H9 (cell line): Measurements from ENCODE around the gene MAN2C1. TPM values are rescaled to one million over a fixed set of nuclear protein-coding genes. Genes with fewer than 3 reads are reported as not detected.

Experiments used
- DNase-seq: peaks from one replicate; pipeline ENCODE4 v3.0.0-alpha.2; 2017
- H2AFZ ChIP-seq: one replicate; pipeline ENCODE4 v1.6.1; 2013; ENCODE audit warnings: mild to moderate bottlenecking, low read length, control low read depth, moderate library complexity
- H2AK5ac ChIP-seq: 2 replicates; pipeline ENCODE4 v1.6.1; 2013; ENCODE audit warnings: low read length, control low read depth, mixed read lengths; ENCODE audit not compliant: insufficient read length
- H2BK120ac ChIP-seq: one replicate; pipeline ENCODE4 v1.6.1; 2013; ENCODE audit warnings: low read depth, mild to moderate bottlenecking, low read length, control low read depth, inconsistent platforms; ENCODE audit not compliant: poor library complexity, severe bottlenecking
- H2BK12ac ChIP-seq: 2 replicates; pipeline ENCODE4 v1.6.1; 2013; ENCODE audit warnings: low read length, control low read depth, mixed read lengths, low read depth; ENCODE audit not compliant: insufficient read length
- H2BK15ac ChIP-seq: 2 replicates; pipeline ENCODE4 v1.6.1; 2013; ENCODE audit warnings: low read depth, low read length, control low read depth
- H2BK20ac ChIP-seq: one replicate; pipeline ENCODE4 v1.6.1; 2013; ENCODE audit warnings: low read depth, mild to moderate bottlenecking, low read length, control low read depth, inconsistent platforms; ENCODE audit not compliant: poor library complexity, severe bottlenecking
- H2BK5ac ChIP-seq: 2 replicates; pipeline ENCODE4 v1.6.1; 2013; ENCODE audit warnings: low read length, control low read depth, mixed read lengths; ENCODE audit not compliant: insufficient read length
- H3K14ac ChIP-seq: 2 replicates; pipeline ENCODE4 v1.6.1; 2013; ENCODE audit warnings: low read length, control low read depth; ENCODE audit not compliant: insufficient read depth
- H3K18ac ChIP-seq: 2 replicates; pipeline ENCODE4 v1.6.1; 2013; ENCODE audit warnings: low read depth, mild to moderate bottlenecking, mixed read lengths, low read length, control low read depth; ENCODE audit not compliant: insufficient read length
- H3K23ac ChIP-seq: 2 replicates; pipeline ENCODE4 v1.6.1; 2013; ENCODE audit warnings: low read length, control low read depth, mixed read lengths, low read depth; ENCODE audit not compliant: insufficient read length
- H3K23me2 ChIP-seq: 2 replicates; pipeline ENCODE4 v1.6.1; 2013; ENCODE audit warnings: low read depth, mild to moderate bottlenecking, mixed read lengths, low read length, control low read depth; ENCODE audit not compliant: insufficient read length, poor library complexity, severe bottlenecking
- H3K27ac ChIP-seq: 2 replicates; pipeline ENCODE4 v1.5.1; 2013; ENCODE audit warnings: low read length, control low read depth, mixed read lengths, low read depth; ENCODE audit not compliant: insufficient read length
- H3K27me3 ChIP-seq: 2 replicates; pipeline ENCODE4 v1.6.1; 2013; ENCODE audit warnings: low read length, control low read depth, inconsistent platforms; ENCODE audit not compliant: insufficient read depth
- H3K4ac ChIP-seq: 2 replicates; pipeline ENCODE4 v1.6.1; 2013; ENCODE audit warnings: low read depth, mild to moderate bottlenecking, control low read depth, inconsistent platforms, low read length, moderate library complexity
- H3K4me1 ChIP-seq: 2 replicates; pipeline ENCODE4 v1.6.1; 2013; ENCODE audit warnings: low read length, control low read depth, inconsistent platforms; ENCODE audit not compliant: insufficient read depth
- H3K4me2 ChIP-seq: 2 replicates; pipeline ENCODE4 v1.6.1; 2013; ENCODE audit warnings: low read length, control low read depth, mixed read lengths; ENCODE audit not compliant: insufficient read length, insufficient read depth
- H3K56ac ChIP-seq: 2 replicates; pipeline ENCODE4 v1.6.1; 2013; ENCODE audit warnings: low read depth, mild to moderate bottlenecking, mixed read lengths, low read length, control low read depth; ENCODE audit not compliant: insufficient read length
- H3K79me1 ChIP-seq: 2 replicates; pipeline ENCODE4 v1.6.1; 2013; ENCODE audit warnings: low read depth, mild to moderate bottlenecking, moderate library complexity, low read length, control low read depth, inconsistent platforms; ENCODE audit not compliant: insufficient read depth, poor library complexity, severe bottlenecking
- H3K79me2 ChIP-seq: 2 replicates; pipeline ENCODE4 v1.6.1; 2013; ENCODE audit warnings: low read length, control low read depth, inconsistent platforms; ENCODE audit not compliant: insufficient read depth
- H3K9ac ChIP-seq: 2 replicates; pipeline ENCODE4 v1.6.1; 2013; ENCODE audit warnings: low read length, control low read depth, mixed read lengths; ENCODE audit not compliant: insufficient read length; ENCODE audit errors: extremely low read depth
- H3K9me3 ChIP-seq: one replicate; pipeline ENCODE4 v1.6.1; 2013; ENCODE audit warnings: low read depth, low read length, inconsistent platforms; ENCODE audit not compliant: control insufficient read depth
- H3T11ph ChIP-seq: one replicate; pipeline ENCODE4 v1.6.1; 2013; ENCODE audit warnings: mild to moderate bottlenecking, low read length, control low read depth, inconsistent platforms
- H4K20me1 ChIP-seq: one replicate; pipeline ENCODE4 v1.6.1; 2013; ENCODE audit not compliant: control insufficient read depth, insufficient read length, insufficient read depth
- H4K5ac ChIP-seq: 2 replicates; pipeline ENCODE4 v1.6.1; 2013; ENCODE audit warnings: low read depth, mild to moderate bottlenecking, mixed read lengths, low read length, control low read depth; ENCODE audit not compliant: insufficient read length
- H4K8ac ChIP-seq: replicated peaks from 2 replicates; pipeline ENCODE4 v1.6.1; 2013; ENCODE audit warnings: low read length, control low read depth, mixed read lengths, low read depth; ENCODE audit not compliant: insufficient read length
- H4K91ac ChIP-seq: 2 replicates; pipeline ENCODE4 v1.6.1; 2013; ENCODE audit warnings: low read depth, mild to moderate bottlenecking, moderate library complexity, mixed read lengths, low read length, control low read depth; ENCODE audit not compliant: insufficient read length
- H3K27ac Mint-ChIP-seq, 3 experiments: 2 replicates in 2 of 3; 3 replicates in 1 of 3; pipeline ENCODE4 v1.8.0; 2020 to 2021; ENCODE audit warnings: mixed read lengths in 3 of 3, mild to moderate bottlenecking in 1 of 3, moderate library complexity in 1 of 3
- H3K27me3 Mint-ChIP-seq: 2 replicates; pipeline ENCODE4 v1.8.0; 2021; ENCODE audit warnings: low read depth, mild to moderate bottlenecking, moderate library complexity, mixed read lengths
- H3K36me3 Mint-ChIP-seq, 3 experiments: 2 replicates in 2 of 3; 3 replicates in 1 of 3; pipeline ENCODE4 v1.8.0; 2020 to 2021; ENCODE audit warnings: low read depth in 3 of 3, mixed read lengths in 3 of 3; ENCODE audit not compliant: insufficient read depth in 1 of 3
- H3K4me1 Mint-ChIP-seq, 2 experiments: 2 replicates each; pipeline ENCODE4 v1.8.0; 2020; ENCODE audit warnings: mixed read lengths in 2 of 2
- H3K4me3 Mint-ChIP-seq, 2 experiments: 2 replicates in 1 of 2; 3 replicates in 1 of 2; pipeline ENCODE4 v1.8.0; 2020 to 2021; ENCODE audit warnings: mild to moderate bottlenecking in 2 of 2, mixed read lengths in 2 of 2, moderate library complexity in 1 of 2
- H3K9me3 Mint-ChIP-seq, 2 experiments: 2 replicates in 1 of 2; 3 replicates in 1 of 2; pipeline ENCODE4 v1.8.0; 2020; ENCODE audit warnings: mild to moderate bottlenecking in 2 of 2, mixed read lengths in 2 of 2, moderate library complexity in 1 of 2
- WGBS: extraction: QIAGEN DNeasy Blood & Tissue Kit; methylation state at CpG from one replicate; pipeline ENCODE4 v1.1.7; 2013; ENCODE audit warnings: missing lambda C conversion rate, low lambda C conversion rate, mixed read lengths; ENCODE audit not compliant: insufficient read length; ENCODE audit errors: extremely low coverage; 5-methylcytosine and 5-hydroxymethylcytosine counted together
- total RNA-seq: library from RNA; stranded (reverse); gene quantifications from 2 replicates; pipeline ENCODE4 v1.2.1, GENCODE V29; 2021
- TF ChIP-seq, protein P1 (sequence below): fragments of 200-600 bp; sonication (generic); conservative IDR thresholded peaks from 3 replicates; pipeline ENCODE4 v1.8.0; 2021; ENCODE audit warnings: antibody characterized with exemption, mild to moderate bottlenecking

Gene MAN2C1
- total RNA-seq, 1 experiment from 2014 or later, result 112 TPM

DNA sequence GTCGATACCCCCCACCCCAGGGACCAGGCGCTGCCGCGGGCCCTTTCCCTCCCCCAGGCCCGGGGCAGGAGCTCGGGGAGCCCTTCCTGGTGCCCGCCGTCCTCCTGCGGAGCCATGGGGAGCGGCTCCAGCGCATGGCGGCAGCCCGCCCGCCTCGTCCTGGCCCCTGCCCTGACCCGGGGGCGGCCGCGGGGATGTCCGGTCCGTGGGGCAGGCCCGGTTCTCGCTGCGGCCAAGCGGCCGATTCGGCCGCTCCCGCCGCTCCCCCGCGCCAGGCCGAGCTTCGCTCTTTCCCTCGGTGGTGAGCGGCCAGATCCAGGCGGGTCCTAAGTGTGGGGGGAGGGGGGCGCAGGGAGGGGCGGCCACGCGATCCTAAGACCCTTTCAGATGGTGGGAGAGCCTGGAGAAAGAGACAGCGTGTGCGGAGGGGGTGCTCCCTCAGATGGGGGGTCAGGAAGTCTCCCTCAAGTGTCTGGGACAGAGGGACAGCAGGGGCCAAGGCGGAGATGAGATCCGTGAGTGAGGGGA lies 20.3 kb downstream of the MAN2C1 start:
- Histone ChIP-seq H3K27ac (no peak overlapping the region), H3K18ac (no peak overlapping the region), H4K5ac (no peak overlapping the region), H3K23me2 (peaks cover 13% of the 10 kb centered on the region), H2BK120ac (no peak overlapping the region), H2BK15ac (no peak overlapping the region), H2AFZ (no peak overlapping the region), H2AK5ac (no peak overlapping the region), H3K27me3 (no peaks in the 10 kb centered on the region; the same call in 1 of the 2 replicates), H3K9me3 (no peaks in the 10 kb centered on the region), H3K23ac (no peak overlapping the region), H3T11ph (no peak overlapping the region), H3K14ac (no peak overlapping the region; the same call in 1 of the 2 replicates), H3K4me2 (peak overlapping the region; percentile 90), H4K91ac (no peak overlapping the region), H4K8ac (no peak overlapping the region), H2BK5ac (no peak overlapping the region), H4K20me1 (no peaks in the 10 kb centered on the region), H3K4me1 (no peaks in the 10 kb centered on the region), H3K9ac (peak overlapping the region; percentile 40), H3K79me1 (no peaks in the 10 kb centered on the region), H2BK20ac (no peak overlapping the region), H2BK12ac (no peak overlapping the region), H3K56ac (no peak overlapping the region), H3K79me2 (no peaks in the 10 kb centered on the region), H3K4ac (no peak overlapping the region)
- no CpG with 5 or more reads among the region's 45 CpGs for WGBS
- H3K27me3 Mint-ChIP-seq, result peaks cover 28% of the 10 kb centered on the region
- H3K36me3 Mint-ChIP-seq, result peaks cover 4 to 8% (median 5%) of the 10 kb centered on the region in 3 experiments; a peak in 5 of 7 replicates
- TF ChIP-seq, protein P1, sequence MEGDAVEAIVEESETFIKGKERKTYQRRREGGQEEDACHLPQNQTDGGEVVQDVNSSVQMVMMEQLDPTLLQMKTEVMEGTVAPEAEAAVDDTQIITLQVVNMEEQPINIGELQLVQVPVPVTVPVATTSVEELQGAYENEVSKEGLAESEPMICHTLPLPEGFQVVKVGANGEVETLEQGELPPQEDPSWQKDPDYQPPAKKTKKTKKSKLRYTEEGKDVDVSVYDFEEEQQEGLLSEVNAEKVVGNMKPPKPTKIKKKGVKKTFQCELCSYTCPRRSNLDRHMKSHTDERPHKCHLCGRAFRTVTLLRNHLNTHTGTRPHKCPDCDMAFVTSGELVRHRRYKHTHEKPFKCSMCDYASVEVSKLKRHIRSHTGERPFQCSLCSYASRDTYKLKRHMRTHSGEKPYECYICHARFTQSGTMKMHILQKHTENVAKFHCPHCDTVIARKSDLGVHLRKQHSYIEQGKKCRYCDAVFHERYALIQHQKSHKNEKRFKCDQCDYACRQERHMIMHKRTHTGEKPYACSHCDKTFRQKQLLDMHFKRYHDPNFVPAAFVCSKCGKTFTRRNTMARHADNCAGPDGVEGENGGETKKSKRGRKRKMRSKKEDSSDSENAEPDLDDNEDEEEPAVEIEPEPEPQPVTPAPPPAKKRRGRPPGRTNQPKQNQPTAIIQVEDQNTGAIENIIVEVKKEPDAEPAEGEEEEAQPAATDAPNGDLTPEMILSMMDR, result no peak
- peak overlapping the region; percentile 80 to 93 for H3K4me3 Mint-ChIP-seq
- H3K4me1 Mint-ChIP-seq, result peaks cover 10 to 11% of the 10 kb centered on the region in 2 experiments
- peak overlapping the region in 1 of 3 experiments; percentile 72; a peak in 2 of 7 replicates for H3K27ac Mint-ChIP-seq
- no peak for DNase-seq
- H3K9me3 Mint-ChIP-seq, result no peaks in the 10 kb centered on the region
